GM12878 (cell line): ENCODE results near the gene LRP8. TPM values are rescaled to one million over a fixed set of nuclear protein-coding genes. Genes with fewer than 3 reads are reported as not detected.
A peak's percentile ranks its signal among the peaks of the same experiment; 100 is the strongest.

Experiments used
- ATAC-seq: fragments of 200-7000 bp; cut with Tn5 transposase; 3 replicates; pipeline ENCODE4 v1.9.1; 2020; ENCODE audit warnings: mild to moderate bottlenecking, moderate library complexity
- BruUV-seq: library from RNA; stranded (reverse); fragments of 400-500 nt; replicated peaks from 2 replicates; lab custom pipeline; 2021; lab: Mats Ljungman, UMichigan
- CTCF ChIA-PET: fragments of 300-600 bp; sonication (Branson Sonifier 250); formaldehyde crosslinking; extraction: SDS; loops from one replicate; lab custom pipeline; 2021; ENCODE audit warnings: inconsistent platforms; lab: Yijun Ruan, JAX
- POLR2A ChIA-PET: fragments of 350-600 bp; formaldehyde crosslinking; extraction: SDS; loops from one replicate; lab custom pipeline; 2021; ENCODE audit warnings: inconsistent platforms; lab: Charles Lee
- RAD21 ChIA-PET: fragments of 300-600 bp; sonication (Branson Sonifier 250); formaldehyde crosslinking; loops from one replicate; lab custom pipeline; 2023; ENCODE audit warnings: antibody characterized with exemption; ENCODE audit not compliant: unreplicated experiment; lab: Charles Lee
- SMC1A ChIA-PET: fragments of 300-600 bp; sonication (Branson Sonifier 250); formaldehyde crosslinking; loops from one replicate; lab custom pipeline; 2023; ENCODE audit not compliant: unreplicated experiment, uncharacterized antibody; lab: Charles Lee
- DNase-seq: peaks from one replicate; pipeline ENCODE4 v3.0.0-alpha.2; 2011; ENCODE audit warnings: low read depth, low spot score
- FAIRE-seq: peaks from 3 replicates; lab custom pipeline; 2011; peaks lifted over from hg19 to GRCh38; lab: Jason Lieb, UNC
- H2AFZ ChIP-seq: 2 replicates; pipeline ENCODE4 v1.6.0; 2011; ENCODE audit warnings: low read depth, low read length, control low read depth; ENCODE audit not compliant: control insufficient read depth
- H3K27ac ChIP-seq: 2 replicates; pipeline ENCODE4 v1.5.1; 2011; ENCODE audit warnings: control low read depth; ENCODE audit not compliant: control insufficient read depth, insufficient read depth
- H3K27me3 ChIP-seq, 2 experiments: replicated peaks in 1 of 2; 2 replicates each; pipeline versions ENCODE4 v1.6.0 to v1.6.1; 2011; ENCODE audit warnings: low read length in 1 of 2; ENCODE audit not compliant: control insufficient read depth in 2 of 2, insufficient read depth in 2 of 2
- H3K36me3 ChIP-seq, 2 experiments: 2 replicates each; pipeline ENCODE4 v1.5.1; 2011; ENCODE audit warnings: low read length in 1 of 2; ENCODE audit not compliant: control insufficient read depth in 2 of 2, insufficient read depth in 2 of 2
- H3K4me1 ChIP-seq: 2 replicates; pipeline ENCODE4 v1.6.1; 2011; ENCODE audit warnings: mild to moderate bottlenecking, low read length, moderate library complexity, mixed read lengths; ENCODE audit not compliant: control insufficient read depth, insufficient read depth
- H3K4me2 ChIP-seq: 2 replicates; pipeline ENCODE4 v1.6.0; 2011; ENCODE audit warnings: control low read depth; ENCODE audit not compliant: control insufficient read depth, insufficient read depth
- H3K4me3 ChIP-seq: fragments of 200-600 bp; sonication (generic); 2 replicates; pipeline ENCODE4 v1.5.1; 2016
- H3K79me2 ChIP-seq: 2 replicates; pipeline ENCODE4 v1.6.0; 2011; ENCODE audit warnings: low read length; ENCODE audit not compliant: control insufficient read depth, insufficient read depth
- H3K9ac ChIP-seq: 2 replicates; pipeline ENCODE4 v1.8.0; 2011; ENCODE audit warnings: low read length, control low read depth, mixed read lengths; ENCODE audit not compliant: control insufficient read depth, insufficient read depth
- H3K9me3 ChIP-seq: replicated peaks from 3 replicates; pipeline ENCODE4 v1.5.1; 2011; ENCODE audit warnings: mild to moderate bottlenecking, low read length; ENCODE audit not compliant: control insufficient read depth, insufficient read depth
- H4K20me1 ChIP-seq: 2 replicates; pipeline ENCODE4 v1.6.0; 2011; ENCODE audit not compliant: control insufficient read depth, insufficient read depth
- EGR1 ChIP-seq, 2 experiments: IDR thresholded peaks; 1 replicate in 1 of 2; 2 replicates in 1 of 2; pipeline ENCODE4 v1.6.1; 2011 to 2012; ENCODE audit warnings: low read depth in 2 of 2, low read length in 2 of 2, borderline replicate concordance in 1 of 2, mild to moderate bottlenecking in 1 of 2, moderate library complexity in 1 of 2
- KDM1A ChIP-seq: fragments of 200-600 bp; sonication (generic); IDR thresholded peaks from 2 replicates; pipeline ENCODE4 v1.6.1; 2016; ENCODE audit warnings: borderline replicate concordance
- KLF5 ChIP-seq: fragments of 450-650 bp; IDR thresholded peaks from 2 replicates; pipeline ENCODE4 v1.6.1; 2014; ENCODE audit warnings: mild to moderate bottlenecking; ENCODE audit not compliant: partially characterized antibody
- NR2C2 ChIP-seq: IDR thresholded peaks from 2 replicates; pipeline ENCODE4 v1.6.1; 2011; ENCODE audit warnings: borderline replicate concordance, low read depth; ENCODE audit not compliant: control insufficient read depth, insufficient read length
- PAX5 ChIP-seq: IDR thresholded peaks from 2 replicates; pipeline ENCODE4 v1.6.1; 2011; ENCODE audit warnings: low read depth, low read length, borderline replicate concordance
- PAX8 ChIP-seq: fragments of 450-650 bp; IDR thresholded peaks from 2 replicates; pipeline ENCODE4 v1.6.1; 2017; ENCODE audit warnings: mild to moderate bottlenecking, moderate library complexity
- POLR2AphosphoS2 ChIP-seq: IDR thresholded peaks from 2 replicates; pipeline ENCODE4 v1.6.1; 2011; ENCODE audit warnings: low read depth, mild to moderate bottlenecking, low read length, improper control_type of control experiment, moderate library complexity
- STAT3 ChIP-seq: IDR thresholded peaks from 2 replicates; pipeline ENCODE4 v1.6.1; 2011; ENCODE audit warnings: low read depth, low read length, improper control_type of control experiment
- ZBTB33 ChIP-seq: fragments of 450-650 bp; IDR thresholded peaks from 2 replicates; pipeline ENCODE4 v1.6.1; 2017; ENCODE audit warnings: mild to moderate bottlenecking
- WGBS: methylation state at CpG from one replicate; pipeline ENCODE4 v1.1.6; 2016; ENCODE audit warnings: low lambda C conversion rate; ENCODE audit not compliant: insufficient replicate concordance, insufficient coverage; ENCODE audit errors: missing lambda C conversion rate; 5-methylcytosine and 5-hydroxymethylcytosine counted together
- in situ Hi-C: fragments of 300-500 bp; cut with MboI; formaldehyde crosslinking; loops from 9 replicates; pipeline ENCODE4 v1.14.3; 2018; ENCODE audit warnings: mixed read lengths
- intact Hi-C: fragments of 100-400 bp; cut with micrococcal nuclease; formaldehyde crosslinking; loops from one replicate; pipeline ENCODE4 v1.14.2; 2022; ENCODE audit not compliant: unreplicated experiment
- polyA plus RNA-seq, 11 experiments: library from polyadenylated mRNA; depleted of rRNA in 4 of 11; unstranded in 6 of 11; stranded (reverse) in 5 of 11; fragments of >200 nt; fragmentation: Nextera tagmentation in 4 of 11; fragmentation: Illumina TruSeq in 1 of 11; extraction: Ambion mirVana in 4 of 11; extraction: Trizol in 1 of 11; gene quantifications; 1 replicate in 1 of 11; 2 replicates in 10 of 11; pipeline versions ENCODE4 v1.2.1 to v1.2.3, GENCODE V29; 2011 to 2016; ENCODE audit warnings: inconsistent platforms in 2 of 11, missing spikeins in 2 of 11, low read depth in 1 of 11
- total RNA-seq, 4 experiments: library from RNA; depleted of rRNA in 3 of 4; stranded (reverse); fragments of >200 nt in 3 of 4; fragmentation: Illumina TruSeq in 1 of 4; extraction: Trizol in 1 of 4; gene quantifications; 2 replicates each; pipeline versions ENCODE4 v1.2.1 to v1.2.3, GENCODE V29; 2013 to 2021

The LRP8 gene
- total and polyA plus RNA-seq, 10 of the 15 experiments (the other 5 are each of a cell fraction or from before 2014, with no cell fraction given), result 2.8 to 40.5 (median 22.3) TPM

- FAIRE-seq, result no peak
These were observed 67.1 kb downstream of the LRP8 start for GRCh38 chr1:53260631-53261247.

More at GRCh38 chr1:53260631-53261247, 67.1 kb downstream of the LRP8 start:
- DNase-seq (no peak), ATAC-seq (no peak)
- H2AFZ ChIP-seq, result no peak overlapping the region
- ChIA-PET CTCF (interaction anchor here (1.7 kb wide), 1 partner anchor 31 kb away, joined by 4 read pairs; no protein-coding TSS in a partner anchor), POLR2A (no interaction called here), SMC1A (no interaction called here), RAD21 (interaction anchor here (1.0 kb wide), 1 partner anchor 22 kb away, joined by 3 read pairs; the partner anchor contains the start of gene MAGOH)
- H3K27me3 ChIP-seq, result no peaks in the 10 kb centered on the region
- WGBS, result 74% methylated on average over 4 of the region's 4 CpGs
- H3K36me3 ChIP-seq, result peaks cover 25 to 43% of the 10 kb centered on the region in 2 experiments
- in situ Hi-C loops (no loop called here), intact Hi-C loops (no loop called here)
- TF ChIP-seq POLR2AphosphoS2 (no peak), KDM1A (no peak), PAX8 (no peak), ZBTB33 (no peak), NR2C2 (no peak), STAT3 (no peak), EGR1 (IDR thresholded peaks at IDR 0.05; ENCODE audit: borderline replicate concordance in 1 of 2, low read depth in 2 of 2, low read length in 2 of 2) (no peak), PAX5 (no peak), KLF5 (no peak)
- peaks cover 10% of the 10 kb centered on the region for H3K4me1 ChIP-seq
- H3K79me2 ChIP-seq, result no peaks in the 10 kb centered on the region
- H3K4me2 ChIP-seq, result peak overlapping the region; percentile 32; the same call in 1 of the 2 replicates
- H3K27ac ChIP-seq, result peak overlapping the region; percentile 73
- BruUV-seq, result no TSS peak
- H3K4me3 ChIP-seq, result no peak overlapping the region
- no peak overlapping the region for H3K9ac ChIP-seq
- no peaks in the 10 kb centered on the region for H4K20me1 ChIP-seq
- H3K9me3 ChIP-seq, result no peaks in the 10 kb centered on the region
